ENCODE results near the gene CDPF1. TPM values are rescaled to one million over a fixed set of nuclear protein-coding genes. Genes with fewer than 3 reads are reported as not detected.

CDPF1 gene
- total and polyA plus RNA-seq, 2 donors from 2014 or later: 10.2 to 13.3 TPM

DNA sequence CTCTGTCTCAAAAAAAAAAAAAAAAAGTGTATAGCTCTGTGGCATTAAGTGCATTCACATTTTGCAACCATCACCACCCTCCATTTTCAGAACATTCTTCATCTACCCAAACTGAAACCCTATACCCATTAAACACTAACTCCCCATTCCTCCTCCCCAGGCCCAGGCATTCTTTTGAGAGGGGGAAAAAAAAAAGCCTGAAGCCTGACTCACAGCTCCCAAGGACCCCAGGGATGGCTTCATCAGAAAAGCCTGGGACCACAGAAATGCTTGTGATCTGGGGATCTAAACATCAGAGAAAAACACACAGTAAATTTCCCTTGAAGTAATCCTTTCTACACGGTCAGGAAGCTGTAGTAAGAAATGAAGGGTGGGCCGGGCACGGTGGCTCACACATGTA lies 35.9 kb upstream of the CDPF1 start:
- Histone ChIP-seq H3K27ac (ENCODE audit: low read depth in 2 of 2, low read length in 2 of 2) (no peak overlapping the region), H3K36me3 (ENCODE audit: control insufficient read depth in 2 of 3, insufficient read depth in 3 of 3, low read length in 3 of 3) (peaks cover 4 to 66% (median 30%) of the 10 kb centered on the region in 3 donors), H3K9me3 (ENCODE audit: control insufficient read depth in 2 of 3, insufficient read depth in 1 of 3, low read length in 3 of 3) (no peaks in the 10 kb centered on the region), H3K4me3 (ENCODE audit: low read length in 3 of 3) (no peak overlapping the region), H3K27me3 (ENCODE audit: control insufficient read depth, insufficient read depth, low read length) (no peaks in the 10 kb centered on the region), H3K9ac (ENCODE audit: low read length in 3 of 3) (no peak overlapping the region), H3K4me1 (ENCODE audit: control insufficient read depth in 2 of 3, insufficient read depth in 2 of 3, low read depth in 1 of 3, low read length in 3 of 3) (peaks cover 0 to 13% (median 0%) of the 10 kb centered on the region in 3 donors)
- DNase-seq: no peak
- no peak for TF ChIP-seq CTCF (IDR thresholded peaks at IDR 0.05; ENCODE audit: borderline replicate concordance, extremely low read depth, insufficient read depth)
- intact Hi-C loops (cut with DNase I): no loop called here
- no peak for FAIRE-seq

DNA sequence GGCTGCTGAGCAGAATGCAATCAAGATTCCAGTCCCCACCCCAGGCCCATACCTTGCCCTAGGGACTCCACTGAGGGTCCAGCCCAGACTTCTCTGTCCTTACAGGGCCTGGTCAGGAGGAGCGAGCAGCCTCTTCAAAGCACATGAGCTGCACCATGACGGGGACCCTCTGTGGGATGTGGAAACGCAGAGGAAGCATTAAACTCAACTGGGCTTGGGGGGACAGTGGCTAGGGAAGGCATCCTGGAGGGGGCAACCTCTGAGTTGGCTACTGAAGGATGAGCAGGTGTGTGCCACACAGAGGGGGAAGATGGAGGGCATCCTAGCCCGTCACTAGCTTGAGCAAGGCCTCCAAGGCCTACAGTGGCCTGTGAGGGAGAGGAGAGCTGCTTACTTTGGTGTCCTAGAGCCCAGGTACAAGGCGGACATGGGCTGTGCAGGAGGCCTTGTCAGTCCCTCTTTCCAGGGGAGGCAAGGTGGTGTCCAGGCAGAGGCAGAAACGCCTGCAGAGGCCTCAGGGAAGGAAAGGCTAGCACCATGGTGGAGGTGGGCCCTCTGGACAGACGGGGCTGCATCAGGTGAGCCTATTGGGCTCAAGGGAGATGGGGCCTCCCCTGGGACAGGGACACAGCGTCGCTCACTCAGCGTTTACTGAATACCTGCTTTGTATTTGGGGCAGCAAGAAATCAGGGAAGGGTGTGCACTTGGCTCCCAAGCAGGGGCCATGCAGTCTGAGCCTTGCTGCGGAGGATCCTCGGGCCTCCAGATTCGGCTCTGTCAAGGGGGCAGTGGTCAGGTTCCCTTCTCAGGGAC lies 32.0 kb upstream of the CDPF1 start:
- no peaks in the 10 kb centered on the region for H3K27me3 ChIP-seq (ENCODE audit: control insufficient read depth, insufficient read depth, low read length)
- intact Hi-C loops (cut with DNase I): no loop called here
- peaks cover 0 to 5% (median 0%) of the 10 kb centered on the region in 3 donors for H3K4me1 ChIP-seq (ENCODE audit: control insufficient read depth in 2 of 3, insufficient read depth in 2 of 3, low read depth in 1 of 3, low read length in 3 of 3)
- no peaks in the 10 kb centered on the region for H3K9me3 ChIP-seq (ENCODE audit: control insufficient read depth in 2 of 3, insufficient read depth in 1 of 3, low read length in 3 of 3)
- DNase-seq: no peak
- H3K27ac ChIP-seq (ENCODE audit: low read depth in 2 of 2, low read length in 2 of 2): no peak overlapping the region
- H3K36me3 ChIP-seq (ENCODE audit: control insufficient read depth in 2 of 3, insufficient read depth in 3 of 3, low read length in 3 of 3): peaks cover 4 to 81% (median 59%) of the 10 kb centered on the region in 3 donors
- no peak for FAIRE-seq
- no peak for TF ChIP-seq CTCF (IDR thresholded peaks at IDR 0.05; ENCODE audit: borderline replicate concordance, extremely low read depth, insufficient read depth)
- no peak overlapping the region for H3K4me3 ChIP-seq (ENCODE audit: low read length in 3 of 3)
- H3K9ac ChIP-seq (ENCODE audit: low read length in 3 of 3): no peak overlapping the region

DNA sequence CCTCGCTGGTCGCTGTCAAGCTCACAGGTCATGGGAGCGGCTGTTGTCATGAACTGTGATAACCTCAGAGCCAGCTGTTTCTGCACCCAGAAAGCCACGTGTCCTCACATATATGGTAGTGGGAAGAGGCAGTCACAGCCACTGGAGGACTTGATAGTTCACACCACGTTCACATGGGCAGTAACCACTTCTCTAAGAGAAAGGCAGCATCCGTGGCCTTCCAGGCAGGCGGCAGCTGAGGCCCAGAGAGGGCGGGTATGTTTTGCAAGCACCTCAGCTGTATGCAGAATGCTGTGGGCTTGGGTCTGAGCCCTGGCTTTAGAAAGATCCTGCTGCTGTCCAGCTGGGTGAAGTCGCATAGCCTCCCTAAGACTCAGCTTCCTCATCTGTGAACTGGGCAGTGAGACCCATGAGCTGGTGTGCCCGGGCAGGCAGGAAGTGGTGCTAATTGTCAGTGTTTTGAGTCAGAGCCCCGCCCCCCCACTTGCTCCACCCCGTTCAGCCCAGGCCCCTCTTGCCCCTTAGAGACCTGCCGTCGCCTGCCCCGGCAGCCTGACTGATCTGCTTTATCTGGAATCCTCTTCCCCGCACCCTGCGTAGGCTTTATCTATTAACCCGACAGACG lies 31.0 kb upstream of the CDPF1 start:
- H3K9me3 ChIP-seq (ENCODE audit: control insufficient read depth in 2 of 3, insufficient read depth in 1 of 3, low read length in 3 of 3): no peaks in the 10 kb centered on the region
- no peak overlapping the region for H3K4me3 ChIP-seq (ENCODE audit: low read length in 3 of 3)
- DNase-seq (no peak), FAIRE-seq (no peak)
- no peak for TF ChIP-seq CTCF (IDR thresholded peaks at IDR 0.05; ENCODE audit: borderline replicate concordance, extremely low read depth, insufficient read depth)
- intact Hi-C loops (cut with DNase I): no loop called here
- peaks cover 6 to 82% (median 60%) of the 10 kb centered on the region in 3 donors for H3K36me3 ChIP-seq (ENCODE audit: control insufficient read depth in 2 of 3, insufficient read depth in 3 of 3, low read length in 3 of 3)
- no peak overlapping the region for H3K9ac ChIP-seq (ENCODE audit: low read length in 3 of 3)
- H3K27me3 ChIP-seq (ENCODE audit: control insufficient read depth, insufficient read depth, low read length): no peaks in the 10 kb centered on the region
- no peak overlapping the region for H3K27ac ChIP-seq (ENCODE audit: low read depth in 2 of 2, low read length in 2 of 2)
- H3K4me1 ChIP-seq (ENCODE audit: control insufficient read depth in 2 of 3, insufficient read depth in 2 of 3, low read depth in 1 of 3, low read length in 3 of 3): peaks cover 0 to 3% (median 0%) of the 10 kb centered on the region in 3 donors
